ENCODE measurements around the gene OLFM2.

GRCh38 chr19:9956956-9957355, 20.6 kb upstream of the OLFM2 start:
- TF ChIP-seq YY1 (IDR thresholded peaks at IDR 0.05; ENCODE audit: extremely low read depth, insufficient replicate concordance, low read depth, low read length) (no peak), ATF3 (IDR thresholded peaks at IDR 0.05) (no peak), CTCF (IDR thresholded peaks at IDR 0.05 in 2 of 3, conservative IDR thresholded peaks at IDR 0.05 in 1 of 3; ENCODE audit: borderline replicate concordance in 1 of 3, insufficient read depth in 1 of 3, low read depth in 2 of 3, low read length in 2 of 3) (no peak), SIN3A (IDR thresholded peaks at IDR 0.05; ENCODE audit: low read depth) (no peak), JUND (IDR thresholded peaks at IDR 0.05) (no peak), MAX (IDR thresholded peaks at IDR 0.05) (no peak), ZNF274 (IDR thresholded peaks at IDR 0.05; ENCODE audit: low read depth, low read length) (no peak), SRF (IDR thresholded peaks at IDR 0.05; ENCODE audit: low read depth) (no peak), EZH2 (IDR thresholded peaks at IDR 0.05) (no peak), EGR1 (IDR thresholded peaks at IDR 0.05; ENCODE audit: low read depth) (no peak)
